ENCODE data around the gene LRFN2. TPM values are rescaled to one million over a fixed set of nuclear protein-coding genes. Genes with fewer than 3 reads are reported as not detected.
A peak's percentile ranks its signal among the peaks of the same experiment; 100 is the strongest.

The LRFN2 gene
- total RNA-seq, 2 experiments from 2014 or later = not detected

DNA sequence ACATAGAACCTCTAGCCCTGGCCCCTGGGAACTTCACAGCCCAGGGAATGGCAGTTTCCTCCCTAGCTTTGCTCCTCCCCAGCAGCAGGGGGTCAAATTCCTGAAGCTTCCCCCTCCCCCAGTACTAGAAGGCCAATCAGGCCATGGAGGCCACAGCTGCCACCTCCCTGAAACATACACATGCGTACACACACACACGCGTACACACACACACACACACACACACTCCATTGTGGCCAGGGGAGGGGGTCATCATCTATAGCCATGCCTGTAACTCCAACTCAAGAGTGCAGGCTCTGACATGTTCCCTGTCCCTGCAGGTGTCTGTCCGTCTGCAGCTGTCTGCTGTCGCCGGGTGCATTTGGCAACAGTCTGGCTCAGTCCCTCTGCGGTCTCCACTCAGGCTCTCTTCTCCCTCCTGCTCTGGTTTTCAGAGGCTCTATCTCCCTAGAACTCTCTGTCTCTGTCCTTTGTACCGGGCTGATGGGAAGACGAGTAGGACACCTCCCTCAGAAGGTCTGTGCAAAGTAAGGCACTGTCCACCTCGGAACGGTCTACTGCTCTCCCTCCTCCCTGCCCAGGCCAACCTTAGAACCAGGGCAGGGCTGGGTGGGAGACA, 1.4 kb downstream of the LRFN2 start:
- Histone ChIP-seq H3K9me3 (ENCODE audit: control insufficient read depth in 1 of 2, insufficient read depth in 1 of 2, low read length in 2 of 2) (no peaks in the 10 kb centered on the region), H3K27me3 (ENCODE audit: control insufficient read depth in 1 of 2, insufficient read depth in 2 of 2, low read length in 2 of 2) (peaks cover 10 to 20% of the 10 kb centered on the region in 2 experiments), H3K36me3 (ENCODE audit: insufficient read depth, low read length) (no peaks in the 10 kb centered on the region), H3K4me3 (ENCODE audit: low read length) (no peak overlapping the region), H3K27ac (ENCODE audit: low read depth in 1 of 2, low read length in 2 of 2) (no peak overlapping the region), H3K4me1 (ENCODE audit: insufficient read depth, low read length) (peaks cover 15% of the 10 kb centered on the region)
- H3K9me3 Mint-ChIP-seq = no peaks in the 10 kb centered on the region
- no peaks in the 10 kb centered on the region for H3K36me3 Mint-ChIP-seq (ENCODE audit: low read depth)
- ATAC-seq (ENCODE audit: poor library complexity) = no peak
- peak overlapping the region; percentile 80 for H3K4me3 Mint-ChIP-seq
- no peak overlapping the region for H3K27ac Mint-ChIP-seq
- TF ChIP-seq, protein P1, sequence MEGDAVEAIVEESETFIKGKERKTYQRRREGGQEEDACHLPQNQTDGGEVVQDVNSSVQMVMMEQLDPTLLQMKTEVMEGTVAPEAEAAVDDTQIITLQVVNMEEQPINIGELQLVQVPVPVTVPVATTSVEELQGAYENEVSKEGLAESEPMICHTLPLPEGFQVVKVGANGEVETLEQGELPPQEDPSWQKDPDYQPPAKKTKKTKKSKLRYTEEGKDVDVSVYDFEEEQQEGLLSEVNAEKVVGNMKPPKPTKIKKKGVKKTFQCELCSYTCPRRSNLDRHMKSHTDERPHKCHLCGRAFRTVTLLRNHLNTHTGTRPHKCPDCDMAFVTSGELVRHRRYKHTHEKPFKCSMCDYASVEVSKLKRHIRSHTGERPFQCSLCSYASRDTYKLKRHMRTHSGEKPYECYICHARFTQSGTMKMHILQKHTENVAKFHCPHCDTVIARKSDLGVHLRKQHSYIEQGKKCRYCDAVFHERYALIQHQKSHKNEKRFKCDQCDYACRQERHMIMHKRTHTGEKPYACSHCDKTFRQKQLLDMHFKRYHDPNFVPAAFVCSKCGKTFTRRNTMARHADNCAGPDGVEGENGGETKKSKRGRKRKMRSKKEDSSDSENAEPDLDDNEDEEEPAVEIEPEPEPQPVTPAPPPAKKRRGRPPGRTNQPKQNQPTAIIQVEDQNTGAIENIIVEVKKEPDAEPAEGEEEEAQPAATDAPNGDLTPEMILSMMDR (IDR thresholded peaks at IDR 0.05) = no peak
- peaks cover 20% of the 10 kb centered on the region for H3K4me1 Mint-ChIP-seq (ENCODE audit: low read depth)
- POLR2A ChIA-PET = no interaction called here
- CTCF ChIA-PET = no interaction called here
- H3K27me3 Mint-ChIP-seq = peaks cover 39% of the 10 kb centered on the region
- intact Hi-C loops (cut with DNase I, micrococcal nuclease) = loop anchor here in 1 of 2 experiments (2.0 kb wide), 1 partner anchor 257 kb away; no protein-coding TSS in a partner anchor
- no peak for DNase-seq

DNA sequence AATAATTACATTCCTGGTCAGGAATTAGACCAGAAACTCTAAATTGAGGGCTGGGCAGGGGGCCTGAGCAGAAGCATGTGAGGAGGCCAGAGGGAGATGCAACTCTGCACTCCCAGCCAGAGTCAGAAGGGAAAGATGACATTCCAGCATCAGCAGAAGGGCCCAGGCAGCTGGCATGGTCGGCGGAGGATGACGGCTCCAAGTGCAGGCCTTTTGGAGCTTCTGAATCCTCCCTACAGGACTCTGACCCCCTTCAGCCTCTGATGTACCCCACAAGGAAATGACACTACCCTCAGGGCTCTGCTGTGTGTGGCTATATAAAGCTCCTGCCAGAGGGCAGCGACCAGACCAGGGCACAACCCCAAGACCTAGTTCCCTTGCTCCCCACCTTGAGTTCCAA, 1.9 kb downstream of the LRFN2 start:
- Mint-ChIP-seq H3K27ac (no peak overlapping the region), H3K4me1 (ENCODE audit: low read depth) (peaks cover 20% of the 10 kb centered on the region), H3K36me3 (ENCODE audit: low read depth) (no peaks in the 10 kb centered on the region), H3K4me3 (peak overlapping the region; percentile 42), H3K27me3 (peaks cover 39% of the 10 kb centered on the region), H3K9me3 (no peaks in the 10 kb centered on the region)
- ChIA-PET CTCF (interaction anchor here (0.7 kb wide), 1 partner anchor 203 kb away, joined by 3 read pairs; no protein-coding TSS in a partner anchor), POLR2A (no interaction called here)
- H3K36me3 ChIP-seq (ENCODE audit: insufficient read depth, low read length) = no peaks in the 10 kb centered on the region
- peaks cover 10 to 20% of the 10 kb centered on the region in 2 experiments for H3K27me3 ChIP-seq (ENCODE audit: control insufficient read depth in 1 of 2, insufficient read depth in 2 of 2, low read length in 2 of 2)
- no peaks in the 10 kb centered on the region for H3K9me3 ChIP-seq (ENCODE audit: control insufficient read depth in 1 of 2, insufficient read depth in 1 of 2, low read length in 2 of 2)
- intact Hi-C loops (cut with DNase I, micrococcal nuclease) = no loop called here
- TF ChIP-seq, protein P1 (IDR thresholded peaks at IDR 0.05) = no peak
- H3K27ac ChIP-seq (ENCODE audit: low read depth in 1 of 2, low read length in 2 of 2) = no peak overlapping the region
- H3K4me1 ChIP-seq (ENCODE audit: insufficient read depth, low read length) = peaks cover 15% of the 10 kb centered on the region
- H3K4me3 ChIP-seq (ENCODE audit: low read length) = no peak overlapping the region
- ATAC-seq (ENCODE audit: poor library complexity) = no peak
- no peak for DNase-seq

DNA sequence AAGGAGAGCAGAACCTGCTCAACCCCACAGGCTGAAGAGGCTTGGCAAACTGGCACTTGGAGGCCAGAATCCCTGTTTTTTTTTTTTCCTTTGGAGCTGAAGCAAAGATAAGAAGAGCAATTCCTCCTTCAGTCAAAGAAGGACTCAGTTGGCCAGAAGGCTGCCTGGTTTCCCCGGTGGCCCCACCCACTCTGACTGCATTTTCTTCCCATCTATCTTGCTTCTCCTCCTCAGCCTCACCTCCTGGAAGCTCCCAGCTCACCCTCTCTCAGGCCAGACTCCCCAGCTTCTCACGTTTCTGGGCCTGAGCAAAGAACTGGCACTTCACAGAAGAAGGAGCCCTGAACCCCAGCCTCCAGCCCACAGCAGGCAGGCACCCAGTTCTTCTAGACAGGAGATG, 2.4 kb downstream of the LRFN2 start:
- no peaks in the 10 kb centered on the region for H3K36me3 Mint-ChIP-seq (ENCODE audit: low read depth)
- H3K9me3 Mint-ChIP-seq = no peaks in the 10 kb centered on the region
- no peak overlapping the region for H3K27ac Mint-ChIP-seq
- no peak for DNase-seq
- TF ChIP-seq, protein P1 (IDR thresholded peaks at IDR 0.05) = no peak
- peaks cover 39% of the 10 kb centered on the region for H3K27me3 Mint-ChIP-seq
- Histone ChIP-seq H3K27ac (ENCODE audit: low read depth in 1 of 2, low read length in 2 of 2) (no peak overlapping the region), H3K4me1 (ENCODE audit: insufficient read depth, low read length) (peaks cover 15% of the 10 kb centered on the region), H3K4me3 (ENCODE audit: low read length) (no peak overlapping the region), H3K36me3 (ENCODE audit: insufficient read depth, low read length) (no peaks in the 10 kb centered on the region), H3K9me3 (ENCODE audit: control insufficient read depth in 1 of 2, insufficient read depth in 1 of 2, low read length in 2 of 2) (no peaks in the 10 kb centered on the region), H3K27me3 (ENCODE audit: control insufficient read depth in 1 of 2, insufficient read depth in 2 of 2, low read length in 2 of 2) (peaks cover 10 to 20% of the 10 kb centered on the region in 2 experiments)
- CTCF ChIA-PET = interaction anchor here (0.7 kb wide), 1 partner anchor 202 kb away, joined by 3 read pairs; no protein-coding TSS in a partner anchor
- intact Hi-C loops (cut with DNase I, micrococcal nuclease) = no loop called here
- POLR2A ChIA-PET = no interaction called here
- peak overlapping the region; percentile 36 for H3K4me3 Mint-ChIP-seq
- H3K4me1 Mint-ChIP-seq (ENCODE audit: low read depth) = peaks cover 20% of the 10 kb centered on the region
- no peak for ATAC-seq (ENCODE audit: poor library complexity)
